Measurements from ENCODE around the gene CTRB2.

CTRB2 gene

DNA sequence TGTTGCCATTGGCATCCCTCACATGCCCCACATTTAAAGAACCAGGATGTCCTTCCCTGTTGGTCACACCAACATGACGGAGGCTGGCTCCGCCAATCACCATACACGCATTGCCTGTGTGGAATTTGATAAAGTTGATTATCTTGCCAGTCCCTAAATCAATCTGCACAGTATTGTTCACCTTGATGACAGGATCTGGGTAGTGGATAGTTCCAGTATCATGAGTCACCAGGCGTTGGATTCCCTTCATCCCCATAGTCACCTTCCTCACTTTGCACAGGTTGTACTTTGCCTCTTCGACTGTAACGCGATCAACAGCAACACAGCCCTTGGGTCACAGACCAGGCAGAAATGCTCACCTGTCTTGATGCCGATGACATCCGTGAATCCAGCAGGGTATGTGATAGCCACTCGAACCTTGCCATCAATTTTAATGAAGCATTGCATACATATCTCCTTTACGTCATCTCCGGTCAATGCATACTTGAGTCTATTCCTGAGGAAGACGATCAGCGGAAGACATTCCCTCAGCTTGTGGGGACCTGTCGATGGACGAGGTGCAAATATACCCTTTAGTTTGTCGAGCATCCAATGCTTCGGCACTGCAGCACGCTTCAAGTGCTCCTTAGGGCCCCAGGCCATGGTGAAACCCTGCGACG lies 14.2 kb downstream of the CTRB2 start:
- no peaks in the 10 kb centered on the region for H3K9me3 ChIP-seq (ENCODE audit: control insufficient read depth, insufficient read depth, low read depth, low read length)

DNA sequence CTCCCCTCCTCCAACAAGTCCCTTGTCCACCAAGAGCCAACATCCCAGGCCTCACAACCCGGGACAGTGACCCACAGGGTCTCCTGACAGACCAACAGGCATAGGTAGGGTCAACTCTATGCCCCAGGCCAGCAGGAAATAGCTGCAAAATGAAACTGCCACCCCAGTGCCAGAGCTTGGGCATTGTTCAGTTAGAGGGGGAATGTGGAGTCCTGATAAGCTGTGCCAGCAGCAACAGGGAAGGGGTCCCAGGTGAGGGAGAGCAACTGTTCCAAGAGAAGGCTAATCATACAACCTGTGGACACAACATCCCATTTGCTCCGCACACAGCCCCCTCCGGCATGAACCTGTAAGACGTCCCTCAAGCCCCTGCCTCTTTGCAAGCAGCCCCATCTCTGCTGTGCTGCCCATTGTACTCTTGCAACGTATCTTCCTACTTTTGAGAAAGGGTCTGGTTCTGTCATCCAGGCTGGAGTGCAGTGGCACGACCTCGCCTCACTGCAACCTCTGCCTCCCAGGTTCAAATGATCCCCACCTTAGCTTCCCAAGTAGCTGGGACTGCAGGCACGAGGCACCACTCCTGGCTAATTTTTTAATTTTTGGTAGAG lies 17.2 kb downstream of the CTRB2 start:
- ChIA-PET CTCF (interaction anchor here (0.6 to 1.9 kb wide), 3 partner anchors 9 to 520 kb away, joined by 4 to 14 read pairs (median 5); no protein-coding TSS in a partner anchor), POLR2A (no interaction called here)
- Histone ChIP-seq H3K36me3 (ENCODE audit: control insufficient read depth in 2 of 2, insufficient read depth in 1 of 2, low read length in 2 of 2) (no peaks in the 10 kb centered on the region), H3K9me3 (ENCODE audit: control insufficient read depth, insufficient read depth, low read depth, low read length) (no peaks in the 10 kb centered on the region), H3K27ac (ENCODE audit: extremely low read depth, low read depth, low read length) (no peak overlapping the region), H3K4me3 (ENCODE audit: low read depth, low read length) (no peak overlapping the region), H3K4me1 (ENCODE audit: control insufficient read depth, insufficient read depth, low read length) (no peaks in the 10 kb centered on the region)
- TF ChIP-seq ZNF768 (tag by site-specific recombination; IDR thresholded peaks at IDR 0.05): no peak
- TF ChIP-seq ZNF423 (tag by site-specific recombination; IDR thresholded peaks at IDR 0.05): no peak

More for the DNA sequence above, 14.2 kb downstream of the CTRB2 start:
- CTCF ChIA-PET: no interaction called here
- POLR2A ChIA-PET: no interaction called here
- no peak overlapping the region for H3K4me3 ChIP-seq (ENCODE audit: low read depth, low read length)
- no peak overlapping the region for H3K27ac ChIP-seq (ENCODE audit: extremely low read depth, low read depth, low read length)
- no peaks in the 10 kb centered on the region for H3K36me3 ChIP-seq (ENCODE audit: control insufficient read depth in 2 of 2, insufficient read depth in 1 of 2, low read length in 2 of 2)
- no peaks in the 10 kb centered on the region for H3K4me1 ChIP-seq (ENCODE audit: control insufficient read depth, insufficient read depth, low read length)
- no peak for TF ChIP-seq ZSCAN16 (tag by site-specific recombination; IDR thresholded peaks at IDR 0.05)
- TF ChIP-seq, protein P1, sequence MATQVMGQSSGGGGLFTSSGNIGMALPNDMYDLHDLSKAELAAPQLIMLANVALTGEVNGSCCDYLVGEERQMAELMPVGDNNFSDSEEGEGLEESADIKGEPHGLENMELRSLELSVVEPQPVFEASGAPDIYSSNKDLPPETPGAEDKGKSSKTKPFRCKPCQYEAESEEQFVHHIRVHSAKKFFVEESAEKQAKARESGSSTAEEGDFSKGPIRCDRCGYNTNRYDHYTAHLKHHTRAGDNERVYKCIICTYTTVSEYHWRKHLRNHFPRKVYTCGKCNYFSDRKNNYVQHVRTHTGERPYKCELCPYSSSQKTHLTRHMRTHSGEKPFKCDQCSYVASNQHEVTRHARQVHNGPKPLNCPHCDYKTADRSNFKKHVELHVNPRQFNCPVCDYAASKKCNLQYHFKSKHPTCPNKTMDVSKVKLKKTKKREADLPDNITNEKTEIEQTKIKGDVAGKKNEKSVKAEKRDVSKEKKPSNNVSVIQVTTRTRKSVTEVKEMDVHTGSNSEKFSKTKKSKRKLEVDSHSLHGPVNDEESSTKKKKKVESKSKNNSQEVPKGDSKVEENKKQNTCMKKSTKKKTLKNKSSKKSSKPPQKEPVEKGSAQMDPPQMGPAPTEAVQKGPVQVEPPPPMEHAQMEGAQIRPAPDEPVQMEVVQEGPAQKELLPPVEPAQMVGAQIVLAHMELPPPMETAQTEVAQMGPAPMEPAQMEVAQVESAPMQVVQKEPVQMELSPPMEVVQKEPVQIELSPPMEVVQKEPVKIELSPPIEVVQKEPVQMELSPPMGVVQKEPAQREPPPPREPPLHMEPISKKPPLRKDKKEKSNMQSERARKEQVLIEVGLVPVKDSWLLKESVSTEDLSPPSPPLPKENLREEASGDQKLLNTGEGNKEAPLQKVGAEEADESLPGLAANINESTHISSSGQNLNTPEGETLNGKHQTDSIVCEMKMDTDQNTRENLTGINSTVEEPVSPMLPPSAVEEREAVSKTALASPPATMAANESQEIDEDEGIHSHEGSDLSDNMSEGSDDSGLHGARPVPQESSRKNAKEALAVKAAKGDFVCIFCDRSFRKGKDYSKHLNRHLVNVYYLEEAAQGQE (tag by site-specific recombination; IDR thresholded peaks at IDR 0.05): no peak
- TF ChIP-seq ZNF266 (tag by site-specific recombination; IDR thresholded peaks at IDR 0.05; ENCODE audit: low read depth): no peak
- TF ChIP-seq ZNF76 (tag by site-specific recombination; IDR thresholded peaks at IDR 0.05; ENCODE audit: borderline replicate concordance, low read depth): no peak
- TF ChIP-seq GLIS2 (tag by site-specific recombination; IDR thresholded peaks at IDR 0.05): no peak
- TF ChIP-seq, protein P2, sequence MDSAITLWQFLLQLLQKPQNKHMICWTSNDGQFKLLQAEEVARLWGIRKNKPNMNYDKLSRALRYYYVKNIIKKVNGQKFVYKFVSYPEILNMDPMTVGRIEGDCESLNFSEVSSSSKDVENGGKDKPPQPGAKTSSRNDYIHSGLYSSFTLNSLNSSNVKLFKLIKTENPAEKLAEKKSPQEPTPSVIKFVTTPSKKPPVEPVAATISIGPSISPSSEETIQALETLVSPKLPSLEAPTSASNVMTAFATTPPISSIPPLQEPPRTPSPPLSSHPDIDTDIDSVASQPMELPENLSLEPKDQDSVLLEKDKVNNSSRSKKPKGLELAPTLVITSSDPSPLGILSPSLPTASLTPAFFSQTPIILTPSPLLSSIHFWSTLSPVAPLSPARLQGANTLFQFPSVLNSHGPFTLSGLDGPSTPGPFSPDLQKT (IDR thresholded peaks at IDR 0.05; ENCODE audit: borderline replicate concordance, low read depth, low read length): no peak
- TF ChIP-seq ZNF423 (tag by site-specific recombination; IDR thresholded peaks at IDR 0.05): no peak
- TF ChIP-seq, protein P3, sequence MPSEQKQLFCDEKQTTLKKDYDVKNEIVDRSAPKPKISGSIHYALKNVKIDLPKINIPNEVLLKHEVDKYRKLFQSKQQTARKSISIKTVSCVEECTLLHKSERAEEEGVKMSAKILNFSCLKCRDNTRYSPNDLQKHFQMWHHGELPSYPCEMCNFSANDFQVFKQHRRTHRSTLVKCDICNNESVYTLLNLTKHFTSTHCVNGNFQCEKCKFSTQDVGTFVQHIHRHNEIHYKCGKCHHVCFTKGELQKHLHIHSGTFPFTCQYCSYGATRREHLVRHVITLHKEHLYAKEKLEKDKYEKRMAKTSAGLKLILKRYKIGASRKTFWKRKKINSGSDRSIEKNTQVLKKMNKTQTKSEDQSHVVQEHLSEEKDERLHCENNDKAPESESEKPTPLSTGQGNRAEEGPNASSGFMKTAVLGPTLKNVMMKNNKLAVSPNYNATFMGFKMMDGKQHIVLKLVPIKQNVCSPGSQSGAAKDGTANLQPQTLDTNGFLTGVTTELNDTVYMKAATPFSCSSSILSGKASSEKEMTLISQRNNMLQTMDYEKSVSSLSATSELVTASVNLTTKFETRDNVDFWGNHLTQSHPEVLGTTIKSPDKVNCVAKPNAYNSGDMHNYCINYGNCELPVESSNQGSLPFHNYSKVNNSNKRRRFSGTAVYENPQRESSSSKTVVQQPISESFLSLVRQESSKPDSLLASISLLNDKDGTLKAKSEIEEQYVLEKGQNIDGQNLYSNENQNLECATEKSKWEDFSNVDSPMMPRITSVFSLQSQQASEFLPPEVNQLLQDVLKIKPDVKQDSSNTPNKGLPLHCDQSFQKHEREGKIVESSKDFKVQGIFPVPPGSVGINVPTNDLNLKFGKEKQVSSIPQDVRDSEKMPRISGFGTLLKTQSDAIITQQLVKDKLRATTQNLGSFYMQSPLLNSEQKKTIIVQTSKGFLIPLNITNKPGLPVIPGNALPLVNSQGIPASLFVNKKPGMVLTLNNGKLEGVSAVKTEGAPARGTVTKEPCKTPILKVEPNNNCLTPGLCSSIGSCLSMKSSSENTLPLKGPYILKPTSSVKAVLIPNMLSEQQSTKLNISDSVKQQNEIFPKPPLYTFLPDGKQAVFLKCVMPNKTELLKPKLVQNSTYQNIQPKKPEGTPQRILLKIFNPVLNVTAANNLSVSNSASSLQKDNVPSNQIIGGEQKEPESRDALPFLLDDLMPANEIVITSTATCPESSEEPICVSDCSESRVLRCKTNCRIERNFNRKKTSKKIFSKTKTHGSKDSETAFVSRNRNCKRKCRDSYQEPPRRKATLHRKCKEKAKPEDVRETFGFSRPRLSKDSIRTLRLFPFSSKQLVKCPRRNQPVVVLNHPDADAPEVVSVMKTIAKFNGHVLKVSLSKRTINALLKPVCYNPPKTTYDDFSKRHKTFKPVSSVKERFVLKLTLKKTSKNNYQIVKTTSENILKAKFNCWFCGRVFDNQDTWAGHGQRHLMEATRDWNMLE (tag by site-specific recombination; conservative IDR thresholded peaks at IDR 0.05; ENCODE audit: low read depth): no peak

All from HEK293 (cell line).